ENCODE measurements around the gene TMEM269. TPM values are rescaled to one million over a fixed set of nuclear protein-coding genes. Genes with fewer than 3 reads are reported as not detected.

TMEM269 gene, protein sequence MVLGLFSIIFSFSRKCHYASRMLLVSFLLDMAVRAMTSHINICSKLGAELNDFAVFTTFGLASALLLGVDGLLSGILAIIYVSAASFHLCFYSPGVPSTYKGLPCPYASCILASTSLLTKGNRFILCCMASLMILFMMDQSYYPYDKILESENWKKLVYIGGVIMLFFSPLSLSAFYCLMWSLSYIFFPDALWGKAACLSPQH
- total RNA-seq: under 1 TPM; 0.22 to 0.48 TPM

- ATAC-seq (ENCODE audit: low read depth) (peak; percentile 88), DNase-seq (peak; percentile 65)
- Mint-ChIP-seq H3K27ac (peak within 1 kb of the TSS; percentile 68), H3K9me3 (no peaks in the 10 kb centered on the region), H3K27me3 (no peaks in the 10 kb centered on the region), H3K4me1 (peaks cover 8% of the 10 kb centered on the region), H3K36me3 (peaks cover 11% of the 10 kb centered on the region), H3K4me3 (peak within 1 kb of the TSS; percentile 79)
- POLR2A ChIA-PET: interaction anchor here (0.6 to 1.9 kb wide), 5 partner anchors 17 to 124 kb away, joined by 3 to 11 read pairs (median 3); partner anchors contain the start of genes C1orf50 and P3H1
Measured at GRCh38 chr1:42784946-42785693, at the start of gene TMEM269. Gene TMEM269, plus strand, starts transcription at chr1:42784991. Its CDS starts 4,903 bp downstream, at chr1:42789894.

DNA sequence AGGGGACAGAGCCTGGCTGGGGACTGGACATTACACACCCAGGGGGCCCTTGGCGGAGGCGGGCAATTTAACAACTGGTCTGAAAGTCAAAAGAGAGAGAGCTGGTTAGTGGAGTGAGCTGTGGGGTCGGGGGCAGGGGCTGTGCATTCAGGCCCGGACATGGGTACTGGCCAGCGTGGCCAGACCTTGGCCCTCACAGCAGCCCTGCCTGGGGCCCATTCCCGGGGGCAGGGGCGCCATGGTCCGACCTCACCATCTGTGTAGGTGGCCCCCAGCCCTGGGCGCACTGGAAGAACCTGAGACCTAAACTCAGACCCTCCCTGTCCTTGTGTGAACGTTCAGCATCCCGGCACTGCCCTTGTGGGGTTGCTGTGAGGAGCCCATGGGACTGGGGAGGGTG, 49.7 kb upstream of the TMEM269 start:
- DNase-seq: no peak
- no peaks in the 10 kb centered on the region for H3K9me3 Mint-ChIP-seq
- no peaks in the 10 kb centered on the region for H3K27me3 Mint-ChIP-seq
- POLR2A ChIA-PET: no interaction called here
- H3K4me3 Mint-ChIP-seq: no peak overlapping the region
- H3K4me1 Mint-ChIP-seq: peaks cover 9% of the 10 kb centered on the region
- H3K36me3 Mint-ChIP-seq: no peaks in the 10 kb centered on the region
- H3K27ac Mint-ChIP-seq: no peak overlapping the region
- no peak for ATAC-seq (ENCODE audit: low read depth)

DNA sequence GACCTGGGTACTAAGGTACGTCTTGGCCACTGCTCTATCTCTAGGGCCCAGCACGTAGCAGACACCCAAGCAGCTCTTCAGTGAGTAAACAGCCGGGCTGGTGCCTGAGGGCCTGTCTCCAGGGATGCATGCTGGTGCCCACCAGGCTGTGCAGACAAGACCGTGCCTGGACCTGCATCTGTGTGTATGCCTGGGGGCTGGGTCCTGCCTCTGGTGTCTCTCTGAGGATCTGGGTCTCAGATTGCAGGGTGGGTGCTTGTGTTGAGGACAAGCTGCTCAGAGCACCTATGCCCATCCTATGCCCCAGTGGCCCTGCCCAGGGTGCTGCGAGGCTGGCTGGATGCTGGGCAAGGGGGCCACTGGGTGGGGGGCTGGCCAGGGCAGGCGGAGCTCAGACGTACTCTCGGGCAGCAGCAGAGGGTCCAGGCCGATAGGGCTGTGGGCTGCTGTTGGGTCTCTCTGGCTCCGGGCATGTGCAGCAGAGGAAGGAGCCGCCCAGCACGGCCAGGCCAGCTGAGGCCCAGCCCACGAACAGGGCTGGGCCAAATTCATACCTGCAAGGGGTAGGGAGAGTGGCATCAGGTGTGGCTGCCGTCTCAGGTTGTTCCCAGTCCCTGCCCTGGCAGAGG, 49.2 kb upstream of the TMEM269 start:
- Mint-ChIP-seq H3K4me3 (no peak overlapping the region), H3K27ac (no peak overlapping the region), H3K4me1 (peaks cover 9% of the 10 kb centered on the region), H3K27me3 (no peaks in the 10 kb centered on the region), H3K9me3 (no peaks in the 10 kb centered on the region), H3K36me3 (no peaks in the 10 kb centered on the region)
- ATAC-seq (ENCODE audit: low read depth) (no peak), DNase-seq (no peak)
- POLR2A ChIA-PET: no interaction called here

DNA sequence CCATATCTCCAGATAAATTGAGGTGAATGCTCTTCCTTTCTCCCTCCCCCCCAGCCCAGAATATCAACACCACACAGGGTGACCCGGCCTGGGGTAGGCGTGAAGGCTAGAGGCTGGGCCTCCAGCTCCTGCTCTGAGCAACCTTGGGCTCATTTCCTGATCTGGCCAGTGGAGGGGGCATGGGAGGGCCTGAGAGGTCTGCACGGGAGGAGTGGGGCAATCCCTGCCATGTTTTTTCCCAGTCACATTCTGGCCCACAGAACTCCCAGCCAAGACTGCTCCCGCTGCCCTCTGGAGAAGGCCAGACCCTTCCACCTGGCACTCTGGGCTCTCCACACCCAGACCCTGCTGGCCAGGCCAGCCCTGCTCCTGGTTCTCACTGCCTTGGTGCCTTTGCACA, 48.6 kb upstream of the TMEM269 start:
- Mint-ChIP-seq H3K36me3 (no peaks in the 10 kb centered on the region), H3K9me3 (no peaks in the 10 kb centered on the region), H3K27me3 (no peaks in the 10 kb centered on the region), H3K4me3 (no peak overlapping the region), H3K27ac (no peak overlapping the region), H3K4me1 (peaks cover 7% of the 10 kb centered on the region)
- DNase-seq (no peak), ATAC-seq (ENCODE audit: low read depth) (peak; percentile 30)
- POLR2A ChIA-PET: no interaction called here

GRCh38 chr1:42736571-42737200, 48.1 kb upstream of the TMEM269 start:
- POLR2A ChIA-PET: no interaction called here
- H3K27ac Mint-ChIP-seq: no peak overlapping the region
- H3K27me3 Mint-ChIP-seq: no peaks in the 10 kb centered on the region
- DNase-seq (no peak), ATAC-seq (ENCODE audit: low read depth) (no peak)
- peaks cover 7% of the 10 kb centered on the region for H3K4me1 Mint-ChIP-seq
- H3K9me3 Mint-ChIP-seq: no peaks in the 10 kb centered on the region
- no peak overlapping the region for H3K4me3 Mint-ChIP-seq
- H3K36me3 Mint-ChIP-seq: no peaks in the 10 kb centered on the region

DNA sequence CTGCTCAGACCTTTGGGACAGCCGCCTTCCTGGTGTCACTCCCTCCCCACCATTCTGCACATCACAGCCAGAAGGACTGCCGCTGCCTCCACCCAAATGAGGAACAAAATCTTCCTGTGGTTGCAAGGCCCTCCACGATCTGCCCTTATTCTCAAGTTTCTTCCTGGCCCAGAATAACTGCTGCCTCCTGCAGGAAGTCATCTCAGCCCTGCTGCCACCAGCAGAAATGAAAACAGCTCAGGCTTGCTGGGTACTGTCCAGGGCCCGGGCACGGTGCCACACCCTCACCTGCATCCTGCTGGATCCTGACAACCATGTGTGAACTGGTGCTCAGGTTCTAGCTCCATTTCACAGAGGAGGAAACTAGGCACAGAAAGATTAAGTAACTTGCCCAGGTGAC, 47.5 kb upstream of the TMEM269 start:
- ATAC-seq (ENCODE audit: low read depth) (peak; percentile 56), DNase-seq (no peak)
- POLR2A ChIA-PET: no interaction called here
- no peaks in the 10 kb centered on the region for H3K27me3 Mint-ChIP-seq
- H3K9me3 Mint-ChIP-seq: no peaks in the 10 kb centered on the region
- H3K4me1 Mint-ChIP-seq: peaks cover 7% of the 10 kb centered on the region
- H3K27ac Mint-ChIP-seq: peak overlapping the region; percentile 4
- H3K4me3 Mint-ChIP-seq: no peak overlapping the region
- H3K36me3 Mint-ChIP-seq: no peaks in the 10 kb centered on the region

DNA sequence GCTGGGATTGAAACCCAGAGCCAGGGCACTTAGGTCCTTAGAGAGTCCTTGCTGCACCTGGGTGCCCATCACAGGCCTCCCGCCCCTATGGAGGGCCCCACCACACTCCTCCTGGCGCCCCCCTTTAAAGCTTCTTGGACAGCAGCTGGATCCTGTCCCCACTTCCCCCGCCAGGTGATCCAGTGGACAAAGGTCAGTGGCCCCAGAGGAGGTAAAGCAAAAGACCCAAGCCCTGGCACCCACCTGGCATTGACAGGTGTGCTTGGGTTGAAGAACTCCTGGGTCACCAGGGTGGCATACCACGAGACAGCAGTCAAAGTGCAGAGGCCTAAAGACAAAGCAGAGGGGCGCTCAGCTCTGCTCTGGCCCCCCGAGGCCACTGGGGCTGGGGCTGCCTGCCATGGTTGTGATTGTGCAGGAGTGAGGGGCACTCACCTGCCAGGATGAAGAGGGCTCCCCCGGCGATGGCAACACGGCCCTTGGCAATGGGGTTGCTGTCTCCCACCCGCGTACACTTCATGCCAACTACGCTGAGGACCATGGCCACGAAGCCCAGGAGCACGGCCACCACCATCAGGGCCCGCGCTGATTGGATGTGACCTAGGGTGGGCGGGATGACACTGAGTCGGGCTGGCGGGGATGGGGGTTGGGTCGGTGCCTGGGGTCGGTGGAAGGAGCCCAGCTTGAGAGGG, 46.7 kb upstream of the TMEM269 start:
- ATAC-seq (ENCODE audit: low read depth): no peak
- Mint-ChIP-seq H3K4me1 (peaks cover 7% of the 10 kb centered on the region), H3K27me3 (no peaks in the 10 kb centered on the region), H3K36me3 (no peaks in the 10 kb centered on the region), H3K27ac (no peak overlapping the region), H3K9me3 (no peaks in the 10 kb centered on the region), H3K4me3 (no peak overlapping the region)
- POLR2A ChIA-PET: no interaction called here
- no peak for DNase-seq

- Mint-ChIP-seq H3K27ac (no peak overlapping the region), H3K9me3 (no peaks in the 10 kb centered on the region), H3K36me3 (no peaks in the 10 kb centered on the region), H3K4me3 (no peak overlapping the region), H3K4me1 (peaks cover 7% of the 10 kb centered on the region), H3K27me3 (peaks cover 1% of the 10 kb centered on the region)
- ATAC-seq (ENCODE audit: low read depth) (no peak), DNase-seq (no peak)
- POLR2A ChIA-PET: no interaction called here
Measured at GRCh38 chr1:42738678-42739226, 46.0 kb upstream of the TMEM269 start.

- no peak for DNase-seq
- POLR2A ChIA-PET: no interaction called here
- Mint-ChIP-seq H3K9me3 (no peaks in the 10 kb centered on the region), H3K27ac (no peak within 1 kb of the TSS), H3K36me3 (no peaks in the 10 kb centered on the region), H3K4me1 (peaks cover 7% of the 10 kb centered on the region), H3K27me3 (peaks cover 3% of the 10 kb centered on the region), H3K4me3 (no peak within 1 kb of the TSS)
- ATAC-seq (ENCODE audit: low read depth): no peak
Measured at GRCh38 chr1:42739753-42740700, 44.8 kb upstream of the TMEM269 start, which contains the start of gene CLDN19. Gene CLDN19, minus strand, starts transcription at chr1:42740236. Its CDS starts 173 bp downstream, at chr1:42740063.

DNA sequence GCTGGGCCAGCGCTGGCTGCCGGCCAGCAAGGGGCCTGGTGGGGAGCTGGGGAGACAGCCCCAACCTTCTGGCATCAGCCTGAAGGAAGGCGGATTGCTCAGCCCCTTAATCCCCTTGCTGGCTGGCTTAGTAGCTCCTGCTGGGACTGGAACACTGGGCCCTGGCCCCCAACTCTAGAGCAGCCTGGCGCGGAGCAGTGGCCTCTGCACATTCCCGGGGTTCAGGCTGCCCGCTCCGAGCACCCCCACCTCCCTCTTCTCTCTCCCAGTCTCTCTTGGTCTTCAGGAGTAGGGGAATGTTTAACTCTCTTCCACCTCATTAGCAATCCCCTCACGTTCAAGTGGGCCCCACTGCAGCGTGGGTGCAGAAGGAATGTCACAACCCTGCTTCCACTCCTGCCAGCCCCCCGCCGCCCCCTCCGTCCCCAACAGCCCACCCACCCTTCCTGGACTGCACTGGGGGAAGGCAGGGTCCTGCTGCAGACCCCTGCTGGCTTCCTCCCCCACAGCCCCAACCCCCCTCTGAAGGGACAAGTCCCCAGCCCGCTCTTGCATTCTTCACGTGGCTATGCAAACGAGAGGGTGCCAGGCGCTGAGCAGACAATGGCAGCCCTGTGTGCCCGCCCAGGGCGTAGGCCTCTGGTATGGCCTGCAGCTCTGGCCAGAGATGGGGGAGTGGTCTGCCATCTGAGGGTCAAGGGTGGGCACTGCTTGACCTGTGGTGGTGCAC, 43.8 kb upstream of the TMEM269 start:
- POLR2A ChIA-PET: no interaction called here
- H3K9me3 Mint-ChIP-seq: no peaks in the 10 kb centered on the region
- H3K27me3 Mint-ChIP-seq: peaks cover 3% of the 10 kb centered on the region
- DNase-seq: no peak
- H3K4me3 Mint-ChIP-seq: no peak overlapping the region
- no peaks in the 10 kb centered on the region for H3K36me3 Mint-ChIP-seq
- ATAC-seq (ENCODE audit: low read depth): no peak
- peaks cover 7% of the 10 kb centered on the region for H3K4me1 Mint-ChIP-seq
- no peak overlapping the region for H3K27ac Mint-ChIP-seq

DNA sequence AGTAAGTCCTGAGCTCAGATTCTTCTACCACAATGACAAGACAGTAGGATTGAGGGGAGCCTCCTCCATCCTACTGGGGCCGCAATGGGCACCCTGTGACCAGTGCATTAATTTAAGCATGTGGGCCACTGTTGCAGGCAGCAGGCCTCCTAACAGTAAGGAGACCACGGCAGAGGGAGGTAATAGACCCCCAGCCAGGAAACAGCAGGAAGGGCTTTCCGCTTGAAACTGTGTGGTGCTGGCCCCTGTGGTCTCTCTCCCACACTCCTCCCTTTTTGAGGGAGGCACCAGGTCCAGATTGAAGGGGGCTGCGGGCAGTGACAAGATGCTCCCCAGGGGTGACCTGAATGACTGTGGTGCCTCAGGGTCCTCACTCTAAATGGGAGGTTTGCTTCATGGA, 43.1 kb upstream of the TMEM269 start:
- H3K4me1 Mint-ChIP-seq: peaks cover 7% of the 10 kb centered on the region
- H3K4me3 Mint-ChIP-seq: no peak overlapping the region
- POLR2A ChIA-PET: no interaction called here

DNA sequence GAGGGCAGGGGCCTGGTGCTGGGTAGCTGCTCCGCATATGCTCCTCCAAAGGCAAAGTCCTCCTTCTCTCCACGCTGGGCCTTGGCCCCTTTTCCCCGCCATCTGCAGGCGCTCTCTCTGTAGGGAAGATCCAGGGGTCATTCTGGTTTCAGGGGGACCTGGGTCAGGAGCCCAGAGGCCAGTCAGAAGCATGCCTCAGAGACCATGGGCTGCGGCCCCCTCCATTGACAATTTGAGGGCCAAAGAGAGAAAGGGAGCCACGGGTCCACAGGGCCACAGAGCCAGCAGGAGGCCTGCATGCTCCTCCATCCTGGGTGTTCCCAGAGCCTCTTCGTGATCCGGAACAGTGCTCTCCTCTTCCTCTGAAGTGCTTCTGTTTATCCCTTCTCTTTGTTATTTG, 42.6 kb upstream of the TMEM269 start:
- peaks cover 2% of the 10 kb centered on the region for H3K4me1 Mint-ChIP-seq
- H3K27ac Mint-ChIP-seq: no peak overlapping the region
- POLR2A ChIA-PET: no interaction called here
- H3K27me3 Mint-ChIP-seq: peaks cover 3% of the 10 kb centered on the region
- no peaks in the 10 kb centered on the region for H3K36me3 Mint-ChIP-seq
- DNase-seq: no peak
- no peak for ATAC-seq (ENCODE audit: low read depth)
- no peak overlapping the region for H3K4me3 Mint-ChIP-seq
- no peaks in the 10 kb centered on the region for H3K9me3 Mint-ChIP-seq

More for the DNA sequence above, 43.1 kb upstream of the TMEM269 start:
- Mint-ChIP-seq H3K27me3 (peaks cover 3% of the 10 kb centered on the region), H3K9me3 (no peaks in the 10 kb centered on the region), H3K36me3 (no peaks in the 10 kb centered on the region), H3K27ac (no peak overlapping the region)
- DNase-seq (no peak), ATAC-seq (ENCODE audit: low read depth) (no peak)
